Measurements from ENCODE around the gene AATF.

The AATF gene

DNA sequence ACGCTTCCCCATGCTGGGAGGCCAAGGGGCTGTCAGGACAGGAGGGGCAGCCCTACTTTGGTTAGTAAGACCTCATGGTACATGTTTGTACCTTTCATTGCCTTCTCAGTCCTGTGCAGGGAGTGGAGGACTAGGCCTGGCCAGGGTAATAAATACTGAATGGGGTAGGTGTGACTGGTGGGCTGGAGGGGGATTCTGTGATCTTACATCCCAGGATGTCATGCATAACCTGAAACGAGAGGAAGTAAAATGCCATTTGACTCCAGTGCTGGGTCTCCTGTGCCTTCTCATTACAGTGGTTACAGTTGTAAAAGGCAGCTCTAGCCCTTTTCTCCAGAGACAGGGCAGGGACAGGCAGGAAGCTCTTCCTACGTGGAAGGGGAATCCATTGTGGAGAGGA, 138.2 kb downstream of the AATF start:
- no peak for DNase-seq

GRCh38 chr17:37087683-37088082, 138.9 kb downstream of the AATF start:
- no peak for DNase-seq

DNA sequence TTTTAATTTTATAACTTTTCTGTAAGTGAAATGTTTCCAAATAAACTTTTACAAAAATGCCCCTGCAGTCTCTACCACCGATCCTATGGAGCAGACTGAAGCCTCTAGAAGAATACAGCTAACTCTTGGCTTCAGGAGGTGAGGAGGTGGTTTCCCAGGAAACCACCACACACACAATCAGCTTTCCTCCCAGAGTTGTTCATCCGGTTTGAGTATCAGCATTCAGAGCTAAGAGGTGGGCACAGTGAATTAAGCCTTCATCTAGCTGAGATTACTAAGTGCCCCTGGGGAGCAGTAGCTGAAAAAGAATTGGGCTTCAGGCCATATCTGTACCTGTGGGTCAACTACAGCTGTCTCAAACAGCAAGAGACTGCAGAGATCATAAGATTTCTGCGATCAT, 139.7 kb downstream of the AATF start:
- no peak for DNase-seq

GRCh38 chr17:37088913-37089312, 140.2 kb downstream of the AATF start:
- no peak for DNase-seq

GRCh38 chr17:37089956-37090355, 141.2 kb downstream of the AATF start:
- DNase-seq: peak; percentile 79 to 82

DNA sequence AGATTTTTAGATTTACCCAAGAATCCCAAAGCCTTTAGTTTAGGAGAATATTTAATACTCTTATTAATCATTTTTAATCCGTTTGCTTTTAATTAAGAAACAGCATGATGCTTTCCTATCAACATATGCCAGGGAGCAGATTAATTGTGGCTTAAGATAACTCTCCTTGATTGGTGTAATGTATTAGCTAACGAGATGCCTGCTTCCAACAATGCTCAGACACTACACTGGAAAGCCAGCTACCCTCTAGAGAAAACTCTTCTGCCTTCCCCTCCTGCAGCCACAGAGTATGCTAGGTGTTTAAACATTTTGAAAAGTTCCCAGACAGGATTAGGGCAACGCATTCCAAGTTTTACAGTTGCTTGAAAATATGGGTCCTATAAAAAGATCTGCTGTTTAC, 142.2 kb downstream of the AATF start:
- no peak for DNase-seq

DNA sequence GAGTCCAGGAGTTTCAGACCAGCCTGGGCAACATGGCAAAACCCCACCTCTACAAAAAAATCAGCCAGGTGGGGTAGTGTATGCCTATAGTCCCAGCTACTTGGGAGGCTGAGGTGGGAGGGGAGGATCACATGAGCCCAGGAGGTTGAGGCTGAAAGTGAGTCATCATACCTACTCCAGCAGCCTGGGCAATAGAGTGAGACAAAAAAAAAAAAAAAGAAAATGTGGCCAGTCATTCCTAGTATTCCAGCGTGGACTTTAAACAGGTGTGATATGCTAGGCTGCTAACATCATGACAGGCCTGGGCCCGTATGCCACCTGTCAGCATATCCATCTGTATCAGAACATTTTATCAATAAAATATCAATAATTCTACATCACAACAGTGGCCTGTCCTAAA, 143.3 kb downstream of the AATF start:
- DNase-seq: no peak

DNA sequence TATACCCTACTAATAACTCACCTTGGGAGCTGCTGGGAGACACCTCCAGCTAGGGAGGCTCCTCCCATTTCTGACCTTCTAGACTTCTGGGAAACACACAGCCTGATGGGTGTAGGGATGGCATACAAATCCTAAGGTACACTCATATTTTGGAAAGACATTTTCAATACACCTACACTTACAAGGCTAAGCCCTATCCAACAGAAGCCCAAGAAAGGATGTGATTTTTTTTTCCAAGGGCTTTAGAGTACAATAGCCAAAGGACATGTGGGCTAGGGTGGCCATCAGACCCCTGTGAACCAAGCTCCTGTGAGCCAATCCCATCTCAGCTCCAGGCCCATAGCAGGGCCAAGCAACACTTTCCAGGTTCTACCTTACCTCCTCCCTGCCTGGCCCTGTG, 143.9 kb downstream of the AATF start:
- DNase-seq: no peak

- no peak for DNase-seq
Measured at GRCh38 chr17:37094391-37094790, 145.6 kb downstream of the AATF start.

DNA sequence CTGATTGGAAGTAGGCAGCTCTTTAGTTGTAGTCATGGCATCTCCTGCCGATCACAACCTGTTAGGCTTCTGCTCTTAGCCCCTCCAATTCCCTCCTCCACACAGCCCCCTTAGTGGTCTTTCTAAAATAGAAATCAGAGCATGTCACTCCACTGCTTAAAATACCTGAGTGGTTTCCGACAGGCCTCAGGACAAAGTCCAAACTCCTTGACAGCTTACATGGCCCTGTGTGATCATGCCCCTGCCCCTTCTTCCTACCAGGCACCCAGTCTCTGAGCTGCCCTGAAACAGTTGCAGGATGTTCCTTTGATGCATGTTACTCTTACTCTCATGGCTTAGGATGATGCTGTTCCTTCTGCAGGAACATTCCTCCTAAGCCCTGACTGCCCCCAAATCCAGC, 147.3 kb downstream of the AATF start:
- no peak for DNase-seq

DNA sequence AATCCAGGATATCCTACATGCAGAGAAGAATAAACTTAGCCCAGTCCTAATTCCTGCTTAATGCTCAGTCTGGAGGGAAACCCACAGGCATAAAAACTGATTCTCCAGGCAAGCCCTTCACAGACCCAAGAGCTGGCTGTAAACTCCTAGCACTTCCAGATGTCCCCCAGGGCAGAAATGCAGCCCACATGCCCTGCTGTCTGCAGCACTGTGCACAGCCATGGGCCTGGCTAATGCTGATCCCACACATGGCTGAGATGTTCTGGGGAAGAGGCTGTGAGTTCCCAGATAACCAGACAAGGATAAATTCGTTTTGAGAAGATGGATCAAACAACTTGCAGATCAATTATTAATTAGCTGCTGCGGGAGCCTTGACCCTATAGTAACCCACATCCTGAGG, 148.4 kb downstream of the AATF start:
- DNase-seq: no peak

DNA sequence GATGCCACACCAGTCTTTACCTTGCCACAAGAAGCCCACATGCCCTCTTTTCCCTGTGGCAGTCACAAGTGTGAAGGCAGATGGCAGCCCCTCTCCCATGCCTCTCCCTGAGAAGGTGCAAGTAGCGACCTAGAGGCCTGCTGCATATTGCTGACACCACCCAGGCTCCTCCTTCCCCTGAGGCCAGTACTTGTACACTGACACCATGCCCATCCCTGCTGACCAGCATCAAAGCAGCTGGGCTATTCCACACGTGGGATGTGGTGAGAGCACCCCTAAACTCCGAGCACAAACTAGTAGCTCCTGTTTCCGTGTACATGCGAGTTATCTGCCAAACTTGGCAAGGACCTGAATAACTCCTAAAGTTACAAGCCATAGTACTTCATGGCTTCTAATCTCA, 149.4 kb downstream of the AATF start:
- DNase-seq: no peak

DNA sequence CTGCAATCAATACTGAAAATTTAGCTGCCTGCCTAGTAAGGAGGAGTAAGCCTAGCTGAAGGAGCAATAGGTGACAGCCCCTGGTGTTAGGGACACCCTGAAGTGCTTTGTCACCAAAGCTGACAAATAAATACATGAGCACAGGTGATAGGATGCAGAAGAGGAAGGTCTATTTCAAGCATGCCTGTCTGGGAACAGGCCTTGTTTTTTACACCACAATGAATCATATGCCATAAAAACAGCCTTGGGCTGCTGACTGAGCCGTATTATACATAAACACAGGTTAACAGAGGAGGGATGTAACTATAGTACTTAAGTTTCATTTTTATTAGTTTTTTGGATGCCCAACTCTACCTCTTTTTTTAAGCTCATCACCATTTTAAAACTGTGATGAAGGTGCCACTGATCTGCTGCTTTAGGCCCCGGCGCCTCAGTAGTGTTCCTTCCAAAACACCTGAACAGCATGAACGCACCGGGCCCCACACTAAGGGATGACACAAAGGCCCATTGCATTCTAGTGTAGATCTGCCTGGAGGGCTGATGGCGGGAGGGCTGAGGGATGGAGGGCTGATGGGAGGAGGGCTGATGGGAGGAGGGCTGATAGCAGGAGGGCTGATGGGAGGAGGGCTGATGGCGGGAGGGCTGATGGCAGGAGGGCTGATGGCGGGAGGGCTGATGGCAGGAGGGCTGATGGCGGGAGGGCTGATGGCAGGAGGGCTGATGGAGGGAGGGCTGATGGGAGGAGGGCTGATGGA, 150.3 kb downstream of the AATF start:
- no peak for DNase-seq

GRCh38 chr17:37100231-37100630, 151.5 kb downstream of the AATF start:
- no peak for DNase-seq

GRCh38 chr17:37101306-37101705, 152.6 kb downstream of the AATF start:
- DNase-seq: no peak

GRCh38 chr17:37103231-37103630, 154.5 kb downstream of the AATF start:
- no peak for DNase-seq

- DNase-seq: no peak
Measured at GRCh38 chr17:37106049-37106448, 157.3 kb downstream of the AATF start.
